C4-2B (cell line): ENCODE data around the gene WASF2.
A peak's percentile ranks its signal among the peaks of the same experiment; 100 is the strongest.
"Not testable (repeated sequence)": the region's sequence is repeated elsewhere in the genome, so short reads cannot be mapped to it uniquely, and the experiment has no call there.

ENCODE experiments used
- H3K27ac ChIP-seq: fragments of 450-650 bp; 2 replicates; pipeline ENCODE4 v1.5.1; 2017
- ZFX ChIP-seq: fragments of 450-650 bp; IDR thresholded peaks from 2 replicates; pipeline ENCODE4 v1.6.1; 2017
- TF ChIP-seq, protein P1 (sequence below): fragments of 450-650 bp; conservative IDR thresholded peaks from 2 replicates; pipeline ENCODE4 v1.5.1; 2017; ENCODE audit warnings: mild to moderate bottlenecking

WASF2 gene

GRCh38 chr1:27439150-27439549, 50.8 kb downstream of the WASF2 start:
- H3K27ac ChIP-seq, result no peak overlapping the region
- no peak for TF ChIP-seq ZFX
- TF ChIP-seq, protein P1, sequence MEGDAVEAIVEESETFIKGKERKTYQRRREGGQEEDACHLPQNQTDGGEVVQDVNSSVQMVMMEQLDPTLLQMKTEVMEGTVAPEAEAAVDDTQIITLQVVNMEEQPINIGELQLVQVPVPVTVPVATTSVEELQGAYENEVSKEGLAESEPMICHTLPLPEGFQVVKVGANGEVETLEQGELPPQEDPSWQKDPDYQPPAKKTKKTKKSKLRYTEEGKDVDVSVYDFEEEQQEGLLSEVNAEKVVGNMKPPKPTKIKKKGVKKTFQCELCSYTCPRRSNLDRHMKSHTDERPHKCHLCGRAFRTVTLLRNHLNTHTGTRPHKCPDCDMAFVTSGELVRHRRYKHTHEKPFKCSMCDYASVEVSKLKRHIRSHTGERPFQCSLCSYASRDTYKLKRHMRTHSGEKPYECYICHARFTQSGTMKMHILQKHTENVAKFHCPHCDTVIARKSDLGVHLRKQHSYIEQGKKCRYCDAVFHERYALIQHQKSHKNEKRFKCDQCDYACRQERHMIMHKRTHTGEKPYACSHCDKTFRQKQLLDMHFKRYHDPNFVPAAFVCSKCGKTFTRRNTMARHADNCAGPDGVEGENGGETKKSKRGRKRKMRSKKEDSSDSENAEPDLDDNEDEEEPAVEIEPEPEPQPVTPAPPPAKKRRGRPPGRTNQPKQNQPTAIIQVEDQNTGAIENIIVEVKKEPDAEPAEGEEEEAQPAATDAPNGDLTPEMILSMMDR, result no peak

- H3K27ac ChIP-seq, result no peak overlapping the region
- TF ChIP-seq ZFX, result no peak
- TF ChIP-seq, protein P1, result no peak
Measured at GRCh38 chr1:27438621-27439061, 51.3 kb downstream of the WASF2 start.

- H3K27ac ChIP-seq, result peak overlapping the region; percentile 36
- no peak for TF ChIP-seq ZFX
- TF ChIP-seq, protein P1, result no peak
Measured at GRCh38 chr1:27436204-27437159, 53.5 kb downstream of the WASF2 start.

DNA sequence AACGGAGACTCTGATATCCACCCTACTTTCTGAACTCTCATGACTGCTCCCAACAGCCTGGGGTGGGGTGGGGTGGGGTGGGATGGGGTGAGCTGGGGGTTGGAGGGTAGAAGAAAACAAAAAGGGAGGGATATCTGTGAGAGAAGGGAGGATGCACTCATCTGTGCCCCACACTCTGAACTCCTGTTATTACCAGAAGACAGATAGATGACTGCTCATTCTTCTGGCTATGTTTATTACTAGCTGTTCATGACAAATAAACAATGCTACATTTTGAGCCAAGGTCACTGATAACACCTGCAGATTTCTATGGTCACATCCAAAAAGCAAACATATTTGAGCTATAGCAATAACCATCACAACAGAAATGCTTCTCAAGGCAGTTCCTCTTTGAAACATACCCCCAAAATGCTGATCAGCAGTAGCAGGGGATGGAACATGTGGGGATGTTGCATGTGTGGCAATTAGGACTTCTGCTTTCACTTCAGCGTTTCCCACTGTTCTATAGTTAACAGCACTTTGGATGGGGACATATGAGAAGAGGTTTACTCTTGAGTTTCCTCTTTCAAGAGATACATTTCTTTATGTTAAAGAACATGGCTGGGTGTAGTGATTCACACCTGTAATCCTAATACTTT, 54.3 kb downstream of the WASF2 start:
- no peak for TF ChIP-seq ZFX
- TF ChIP-seq, protein P1, result no peak
- peak overlapping the region; percentile 36 for H3K27ac ChIP-seq

DNA sequence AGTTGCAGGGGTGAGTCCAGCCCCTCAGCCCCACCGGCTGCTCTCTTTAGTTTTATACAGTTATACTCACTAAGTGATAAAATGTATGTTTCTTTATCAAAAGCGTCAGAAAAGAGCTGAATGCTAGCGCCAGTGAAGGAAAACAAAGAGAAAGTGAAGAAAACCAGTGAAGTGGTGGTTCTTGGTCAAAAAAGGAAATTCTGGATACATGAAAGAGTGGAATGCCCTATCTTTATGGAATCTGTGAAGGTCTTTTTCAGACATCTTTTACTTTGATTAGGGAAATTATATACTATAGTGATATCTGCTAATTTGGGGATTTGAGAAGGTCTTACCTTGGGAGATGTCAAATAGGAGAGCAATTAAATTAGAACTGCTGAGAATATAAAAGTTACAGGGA, 56.3 kb downstream of the WASF2 start:
- TF ChIP-seq ZFX, result no peak
- TF ChIP-seq, protein P1, result no peak
- H3K27ac ChIP-seq, result no peak overlapping the region

GRCh38 chr1:27432725-27433124, 57.2 kb downstream of the WASF2 start:
- H3K27ac ChIP-seq, result not testable (repeated sequence)

GRCh38 chr1:27431601-27431940, 58.4 kb downstream of the WASF2 start:
- no peak for TF ChIP-seq ZFX
- TF ChIP-seq, protein P1, result no peak
- H3K27ac ChIP-seq, result no peak overlapping the region
